Measurements from ENCODE around the gene KLHL35.

The KLHL35 gene

GRCh38 chr11:75463106-75463774 is 30.2 kb upstream of the KLHL35 start:
- Histone ChIP-seq H2AFZ (no peak overlapping the region), H3K27me3 (ENCODE audit: control insufficient read depth, insufficient read depth, low read length) (no peaks in the 10 kb centered on the region), H3K4me2 (ENCODE audit: low read length) (no peak overlapping the region), H3K36me3 (ENCODE audit: control insufficient read depth, insufficient read depth, low read length) (no peaks in the 10 kb centered on the region), H3K4me3 (ENCODE audit: low read depth, low read length) (no peak overlapping the region), H3K79me2 (no peaks in the 10 kb centered on the region), H3K27ac (no peak overlapping the region), H3K9me3 (ENCODE audit: control insufficient read depth, low read length) (no peaks in the 10 kb centered on the region), H3K9ac (no peak overlapping the region), H3K4me1 (no peaks in the 10 kb centered on the region)
- TF ChIP-seq CTCF (IDR thresholded peaks at IDR 0.05), result no peak

GRCh38 chr11:75462117-75462653 is 29.2 kb upstream of the KLHL35 start:
- Histone ChIP-seq H3K4me3 (ENCODE audit: low read depth, low read length) (no peak overlapping the region), H3K9me3 (ENCODE audit: control insufficient read depth, low read length) (no peaks in the 10 kb centered on the region), H3K27ac (no peak overlapping the region), H2AFZ (no peak overlapping the region), H3K4me1 (no peaks in the 10 kb centered on the region), H3K79me2 (no peaks in the 10 kb centered on the region), H3K9ac (no peak overlapping the region), H3K4me2 (ENCODE audit: low read length) (no peak overlapping the region), H3K27me3 (ENCODE audit: control insufficient read depth, insufficient read depth, low read length) (no peaks in the 10 kb centered on the region), H3K36me3 (ENCODE audit: control insufficient read depth, insufficient read depth, low read length) (no peaks in the 10 kb centered on the region)
- no peak for TF ChIP-seq CTCF (IDR thresholded peaks at IDR 0.05)

- Histone ChIP-seq H3K79me2 (no peaks in the 10 kb centered on the region), H3K9ac (no peak overlapping the region), H3K9me3 (ENCODE audit: control insufficient read depth, low read length) (no peaks in the 10 kb centered on the region), H2AFZ (no peak overlapping the region), H3K4me1 (no peaks in the 10 kb centered on the region), H3K36me3 (ENCODE audit: control insufficient read depth, insufficient read depth, low read length) (no peaks in the 10 kb centered on the region), H3K27ac (no peak overlapping the region), H3K4me3 (ENCODE audit: low read depth, low read length) (no peak overlapping the region), H3K27me3 (ENCODE audit: control insufficient read depth, insufficient read depth, low read length) (no peaks in the 10 kb centered on the region), H3K4me2 (ENCODE audit: low read length) (no peak overlapping the region)
- no peak for TF ChIP-seq CTCF (IDR thresholded peaks at IDR 0.05)
Measured at GRCh38 chr11:75461151-75461550, 28.1 kb upstream of the KLHL35 start.

GRCh38 chr11:75456596-75457183 is 23.7 kb upstream of the KLHL35 start:
- Histone ChIP-seq H3K36me3 (ENCODE audit: control insufficient read depth, insufficient read depth, low read length) (no peaks in the 10 kb centered on the region), H3K4me1 (no peaks in the 10 kb centered on the region)

More at GRCh38 chr11:75456596-75457183, 23.7 kb upstream of the KLHL35 start:
- no peak for TF ChIP-seq CTCF (IDR thresholded peaks at IDR 0.05)
- H3K9ac ChIP-seq, result no peak overlapping the region
- H3K27ac ChIP-seq, result no peak overlapping the region
- H3K4me2 ChIP-seq (ENCODE audit: low read length), result no peak overlapping the region
- H2AFZ ChIP-seq, result no peak overlapping the region
- H3K4me3 ChIP-seq (ENCODE audit: low read depth, low read length), result no peak overlapping the region
- no peaks in the 10 kb centered on the region for H3K9me3 ChIP-seq (ENCODE audit: control insufficient read depth, low read length)
- H3K79me2 ChIP-seq, result no peaks in the 10 kb centered on the region
- no peaks in the 10 kb centered on the region for H3K27me3 ChIP-seq (ENCODE audit: control insufficient read depth, insufficient read depth, low read length)
